GM12875 (cell line): Measurements from ENCODE around the gene GALNT1.

Experiments used
- H3K4me3 ChIP-seq: one replicate; pipeline ENCODE4 v1.5.1; 2011; ENCODE audit warnings: low read depth, low read length, control low read depth
- TF ChIP-seq, protein P1 (sequence below): IDR thresholded peaks from 2 replicates; pipeline ENCODE4 v1.5.1; 2011; ENCODE audit warnings: low read depth, mild to moderate bottlenecking, control low read depth, inconsistent platforms, low read length, moderate library complexity, borderline replicate concordance; ENCODE audit not compliant: insufficient read depth

GALNT1 gene

DNA sequence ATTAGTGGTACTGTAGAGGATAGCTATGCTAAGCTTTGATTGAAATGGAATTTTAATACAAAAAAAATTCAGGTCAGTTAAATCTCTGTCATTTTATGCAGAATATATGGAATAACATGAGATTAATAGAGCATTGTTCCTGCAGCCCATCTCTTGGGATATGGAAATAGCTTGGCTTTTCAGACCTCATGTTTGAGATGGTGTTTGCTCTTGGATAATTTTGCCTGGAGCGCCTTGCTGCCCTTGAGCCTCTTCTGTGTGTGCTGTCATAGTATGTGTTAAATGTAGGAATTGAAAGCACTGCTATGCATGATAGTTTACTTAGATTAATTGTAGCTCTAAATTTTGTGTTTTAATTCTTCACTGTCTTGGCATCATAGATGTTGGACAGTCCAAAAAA is 27.7 kb downstream of the GALNT1 start:
- H3K4me3 ChIP-seq = no peak overlapping the region
- TF ChIP-seq, protein P1, sequence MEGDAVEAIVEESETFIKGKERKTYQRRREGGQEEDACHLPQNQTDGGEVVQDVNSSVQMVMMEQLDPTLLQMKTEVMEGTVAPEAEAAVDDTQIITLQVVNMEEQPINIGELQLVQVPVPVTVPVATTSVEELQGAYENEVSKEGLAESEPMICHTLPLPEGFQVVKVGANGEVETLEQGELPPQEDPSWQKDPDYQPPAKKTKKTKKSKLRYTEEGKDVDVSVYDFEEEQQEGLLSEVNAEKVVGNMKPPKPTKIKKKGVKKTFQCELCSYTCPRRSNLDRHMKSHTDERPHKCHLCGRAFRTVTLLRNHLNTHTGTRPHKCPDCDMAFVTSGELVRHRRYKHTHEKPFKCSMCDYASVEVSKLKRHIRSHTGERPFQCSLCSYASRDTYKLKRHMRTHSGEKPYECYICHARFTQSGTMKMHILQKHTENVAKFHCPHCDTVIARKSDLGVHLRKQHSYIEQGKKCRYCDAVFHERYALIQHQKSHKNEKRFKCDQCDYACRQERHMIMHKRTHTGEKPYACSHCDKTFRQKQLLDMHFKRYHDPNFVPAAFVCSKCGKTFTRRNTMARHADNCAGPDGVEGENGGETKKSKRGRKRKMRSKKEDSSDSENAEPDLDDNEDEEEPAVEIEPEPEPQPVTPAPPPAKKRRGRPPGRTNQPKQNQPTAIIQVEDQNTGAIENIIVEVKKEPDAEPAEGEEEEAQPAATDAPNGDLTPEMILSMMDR = no peak

DNA sequence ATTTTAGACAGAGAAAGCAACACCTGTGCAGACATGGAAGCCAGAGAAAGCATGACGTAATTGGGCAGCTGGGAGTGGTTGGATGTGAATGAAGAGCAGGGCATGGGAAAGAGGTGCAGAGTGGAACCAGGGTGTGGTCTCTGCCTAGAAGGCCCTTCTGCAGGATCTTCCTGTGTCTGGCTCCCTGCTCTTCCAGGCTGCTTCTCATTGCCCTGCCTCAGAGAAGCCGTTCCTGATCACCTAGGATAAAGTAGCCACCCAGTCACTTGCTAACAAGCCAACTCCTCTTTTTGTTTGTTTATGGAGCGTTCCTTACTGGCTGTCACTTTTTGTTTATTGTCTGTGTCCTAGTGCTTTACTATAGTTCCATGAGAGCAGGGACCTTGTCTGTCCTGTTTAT is 28.5 kb downstream of the GALNT1 start:
- H3K4me3 ChIP-seq = no peak overlapping the region
- TF ChIP-seq, protein P1 = no peak

DNA sequence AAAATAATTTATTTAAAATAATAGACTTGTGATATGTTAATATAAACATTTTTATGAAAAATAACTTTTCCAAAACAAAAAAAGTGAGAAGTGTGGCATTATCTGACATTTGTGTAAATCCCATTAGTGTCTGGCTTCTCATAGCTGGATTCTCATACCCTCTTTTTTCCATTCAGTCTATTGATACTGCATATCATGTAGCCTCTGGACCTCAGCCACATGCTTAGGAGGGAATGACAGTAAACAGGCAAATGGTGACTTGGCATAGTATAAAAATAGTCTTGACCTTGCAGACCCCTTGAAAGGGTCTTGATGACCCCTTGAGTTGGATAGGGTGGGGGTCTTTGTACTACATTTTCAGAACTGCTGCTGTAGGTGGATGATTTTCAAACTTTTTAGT is 29.2 kb downstream of the GALNT1 start:
- TF ChIP-seq, protein P1 = no peak
- no peak overlapping the region for H3K4me3 ChIP-seq

DNA sequence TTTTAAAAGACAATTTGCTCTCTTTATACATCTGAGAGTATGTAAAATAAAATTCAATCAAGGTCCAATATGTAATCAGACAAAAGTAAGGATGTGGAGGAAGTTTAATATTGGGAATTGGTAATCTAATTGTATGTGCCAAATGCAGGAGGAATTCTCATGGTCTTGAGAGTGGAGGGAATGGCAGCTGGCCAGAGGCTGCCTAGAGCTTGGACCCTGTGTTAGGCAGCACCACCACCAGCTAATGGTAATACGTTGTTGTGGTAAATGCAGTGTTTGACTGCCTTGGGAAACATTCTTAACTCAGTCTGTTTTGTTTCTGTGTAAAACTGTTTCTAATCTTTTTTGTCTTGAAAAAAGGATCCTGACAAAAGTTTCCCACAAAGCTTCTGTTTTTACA is 30.0 kb downstream of the GALNT1 start:
- TF ChIP-seq, protein P1 = no peak

DNA sequence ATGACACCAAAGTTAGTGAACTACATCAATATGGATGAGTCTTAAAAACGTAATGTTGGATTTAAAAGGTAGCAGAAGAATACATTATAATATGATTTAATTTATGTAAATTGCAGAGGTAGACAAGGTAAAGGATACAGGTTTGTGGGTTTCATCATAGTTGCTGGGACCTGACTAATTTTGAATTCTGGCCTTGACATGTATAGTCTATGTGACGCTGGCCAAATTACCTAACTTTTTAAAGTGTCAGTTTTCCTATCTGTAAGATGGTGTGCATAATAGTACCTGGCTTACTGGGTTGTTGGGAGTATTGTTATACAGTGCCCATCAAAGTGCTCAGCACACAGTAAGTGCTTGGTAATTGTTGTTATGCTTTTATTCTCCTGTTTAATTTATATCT is 34.5 kb downstream of the GALNT1 start:
- TF ChIP-seq, protein P1 = no peak
- no peak overlapping the region for H3K4me3 ChIP-seq

More for the DNA sequence above, 30.0 kb downstream of the GALNT1 start:
- H3K4me3 ChIP-seq = no peak overlapping the region

DNA sequence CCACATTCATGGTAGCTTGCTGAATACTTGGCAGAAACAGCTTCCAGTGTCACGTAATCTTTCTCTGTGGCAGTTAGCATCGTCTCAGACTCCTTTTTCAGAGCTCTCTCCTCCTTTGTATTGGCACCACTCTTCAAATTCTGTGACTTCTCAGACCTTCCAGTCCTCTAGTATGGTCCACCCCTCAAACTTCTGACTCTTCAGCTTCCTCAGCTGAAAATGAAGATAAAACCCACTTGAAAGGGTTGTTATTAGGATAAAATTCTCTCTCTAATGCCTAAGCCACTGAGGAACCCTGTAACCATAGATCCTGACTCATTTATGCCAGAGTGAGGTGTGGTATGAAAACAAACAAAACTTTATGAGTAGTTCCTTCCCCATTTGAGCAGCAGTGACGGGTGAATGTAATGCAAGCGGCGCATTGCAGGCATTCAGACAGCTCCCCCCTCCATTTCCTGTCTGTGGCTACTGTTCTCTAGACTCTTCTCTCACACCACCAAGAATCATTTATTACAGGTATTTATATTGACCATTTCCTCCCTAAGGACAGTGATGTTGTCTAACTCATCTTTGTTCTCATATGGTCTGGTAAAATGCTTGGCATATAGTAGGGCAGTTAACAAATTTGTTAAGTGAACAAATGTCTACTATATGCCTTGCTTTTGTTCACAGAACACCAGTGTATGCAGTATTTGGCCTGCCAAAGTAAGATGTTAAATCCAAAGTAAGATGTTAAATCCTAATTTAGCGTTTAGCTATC is 35.3 kb downstream of the GALNT1 start:
- H3K4me3 ChIP-seq = no peak overlapping the region
- TF ChIP-seq, protein P1 = no peak

DNA sequence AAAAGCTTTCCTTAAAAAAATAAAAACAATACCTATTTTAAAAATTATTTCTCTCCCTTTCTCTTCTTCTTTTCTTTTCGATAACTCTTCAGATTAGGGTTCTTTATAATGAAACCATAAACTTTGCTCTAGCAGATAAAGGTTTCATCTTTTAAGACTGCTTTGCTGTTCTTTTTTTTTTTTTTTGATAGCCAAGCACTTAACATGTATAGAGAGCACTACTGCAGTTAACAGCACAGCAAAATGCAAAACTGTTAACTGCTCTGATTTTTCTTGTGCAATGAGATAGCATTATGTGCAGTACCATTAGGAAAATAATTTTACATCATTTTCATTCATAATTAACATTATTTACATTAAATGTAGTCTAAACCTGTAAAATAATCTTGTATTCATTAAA is 36.3 kb downstream of the GALNT1 start:
- TF ChIP-seq, protein P1 = no peak
- H3K4me3 ChIP-seq = no peak overlapping the region
